HL-60 (cell line): ENCODE measurements around the gene HSBP1L1.

Experiments
- DNase-seq, 2 experiments: peaks; one replicate each; pipeline ENCODE4 v3.0.0-alpha.2; 2010 to 2020; ENCODE audit warnings: low read depth in 1 of 2, low spot score in 1 of 2
- H3K27ac ChIP-seq: fragments of 250-450 bp; sonication (Bioruptor Pico); replicated peaks from 2 replicates; pipeline ENCODE4 v1.5.1; 2020; ENCODE audit warnings: mild to moderate bottlenecking, moderate library complexity
- H3K27me3 ChIP-seq: fragments of 250-450 bp; sonication (Bioruptor Pico); 2 replicates; pipeline ENCODE4 v1.5.1; 2021; ENCODE audit warnings: mild to moderate bottlenecking, moderate library complexity; ENCODE audit not compliant: insufficient read depth, poor library complexity, severe bottlenecking
- H3K4me3 ChIP-seq: replicated peaks from 2 replicates; pipeline ENCODE4 v1.5.1; 2011; ENCODE audit warnings: mild to moderate bottlenecking, control low read depth, low read length; ENCODE audit not compliant: insufficient read depth
- GABPA ChIP-seq: IDR thresholded peaks from 2 replicates; pipeline ENCODE4 v1.6.1; 2012; ENCODE audit warnings: low read depth
- POLR2AphosphoS5 ChIP-seq: IDR thresholded peaks from 2 replicates; pipeline ENCODE4 v1.6.1; 2012; ENCODE audit warnings: low read depth
- SPI1 ChIP-seq: IDR thresholded peaks from 2 replicates; pipeline ENCODE4 v1.6.1; 2012; ENCODE audit warnings: low read depth, mild to moderate bottlenecking, borderline replicate concordance
- TF ChIP-seq, protein P1 (sequence below): IDR thresholded peaks from 2 replicates; pipeline ENCODE4 v1.6.1; 2012; ENCODE audit warnings: low read depth; ENCODE audit not compliant: insufficient replicate concordance
- TF ChIP-seq, protein P2 (sequence below): IDR thresholded peaks from one replicate; pipeline ENCODE4 v1.5.1; 2011; ENCODE audit warnings: low read length, control low read depth, inconsistent platforms; ENCODE audit not compliant: insufficient read depth

Gene HSBP1L1

GRCh38 chr18:79944746-79945117 is 19.7 kb upstream of the HSBP1L1 start:
- TF ChIP-seq, protein P1, sequence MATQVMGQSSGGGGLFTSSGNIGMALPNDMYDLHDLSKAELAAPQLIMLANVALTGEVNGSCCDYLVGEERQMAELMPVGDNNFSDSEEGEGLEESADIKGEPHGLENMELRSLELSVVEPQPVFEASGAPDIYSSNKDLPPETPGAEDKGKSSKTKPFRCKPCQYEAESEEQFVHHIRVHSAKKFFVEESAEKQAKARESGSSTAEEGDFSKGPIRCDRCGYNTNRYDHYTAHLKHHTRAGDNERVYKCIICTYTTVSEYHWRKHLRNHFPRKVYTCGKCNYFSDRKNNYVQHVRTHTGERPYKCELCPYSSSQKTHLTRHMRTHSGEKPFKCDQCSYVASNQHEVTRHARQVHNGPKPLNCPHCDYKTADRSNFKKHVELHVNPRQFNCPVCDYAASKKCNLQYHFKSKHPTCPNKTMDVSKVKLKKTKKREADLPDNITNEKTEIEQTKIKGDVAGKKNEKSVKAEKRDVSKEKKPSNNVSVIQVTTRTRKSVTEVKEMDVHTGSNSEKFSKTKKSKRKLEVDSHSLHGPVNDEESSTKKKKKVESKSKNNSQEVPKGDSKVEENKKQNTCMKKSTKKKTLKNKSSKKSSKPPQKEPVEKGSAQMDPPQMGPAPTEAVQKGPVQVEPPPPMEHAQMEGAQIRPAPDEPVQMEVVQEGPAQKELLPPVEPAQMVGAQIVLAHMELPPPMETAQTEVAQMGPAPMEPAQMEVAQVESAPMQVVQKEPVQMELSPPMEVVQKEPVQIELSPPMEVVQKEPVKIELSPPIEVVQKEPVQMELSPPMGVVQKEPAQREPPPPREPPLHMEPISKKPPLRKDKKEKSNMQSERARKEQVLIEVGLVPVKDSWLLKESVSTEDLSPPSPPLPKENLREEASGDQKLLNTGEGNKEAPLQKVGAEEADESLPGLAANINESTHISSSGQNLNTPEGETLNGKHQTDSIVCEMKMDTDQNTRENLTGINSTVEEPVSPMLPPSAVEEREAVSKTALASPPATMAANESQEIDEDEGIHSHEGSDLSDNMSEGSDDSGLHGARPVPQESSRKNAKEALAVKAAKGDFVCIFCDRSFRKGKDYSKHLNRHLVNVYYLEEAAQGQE = no peak
- Histone ChIP-seq H3K27me3 (no peaks in the 10 kb centered on the region), H3K4me3 (no peak overlapping the region), H3K27ac (peak overlapping the region; percentile 51)
- no peak for DNase-seq

DNA sequence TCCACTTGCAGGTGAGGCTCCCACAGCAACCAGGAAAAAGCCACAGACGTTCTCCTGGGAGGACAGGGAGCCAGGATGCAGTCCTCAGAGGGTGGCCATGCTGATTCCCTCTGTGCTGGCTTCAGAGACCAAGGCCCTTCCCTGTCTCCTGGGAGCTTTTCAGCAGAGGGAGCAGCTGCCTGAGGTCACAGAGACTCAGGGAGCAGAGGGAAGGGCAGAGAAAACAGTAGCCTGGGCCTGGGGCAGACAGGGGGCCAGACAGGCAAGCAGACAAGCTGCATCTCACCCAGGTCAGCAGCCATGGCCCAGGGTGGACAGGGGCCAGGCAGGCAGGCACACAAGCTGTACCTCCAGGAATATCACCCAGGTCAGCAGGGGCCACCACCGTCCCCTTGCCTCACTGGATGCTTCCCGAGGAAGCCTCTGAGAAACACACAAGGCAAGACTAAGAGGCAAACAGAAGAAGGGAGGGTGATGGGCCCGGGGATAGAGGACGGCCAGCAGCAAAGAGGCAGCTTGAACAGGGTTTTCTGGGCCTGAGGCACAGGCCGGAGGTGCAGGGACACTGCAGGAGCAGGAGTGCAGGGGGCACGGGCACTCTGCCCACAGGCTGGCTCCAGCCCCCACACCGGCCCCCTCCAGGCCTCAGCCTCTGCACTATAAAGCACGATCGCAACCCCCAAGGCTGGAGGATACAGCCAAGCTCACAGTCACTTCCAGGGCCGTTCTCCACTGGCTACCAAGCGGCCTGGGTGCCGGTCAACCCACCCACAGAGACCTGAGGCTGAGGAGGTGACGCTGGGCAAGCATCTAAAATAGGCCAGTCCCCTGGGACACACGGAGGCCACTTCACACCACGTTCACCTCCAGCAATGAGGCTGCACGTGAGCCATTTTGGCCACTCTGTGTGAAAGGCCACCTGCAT is 19.1 kb upstream of the HSBP1L1 start:
- no peak for DNase-seq
- no peak overlapping the region for H3K4me3 ChIP-seq
- H3K27ac ChIP-seq = peak overlapping the region; percentile 51
- H3K27me3 ChIP-seq = no peaks in the 10 kb centered on the region
- 0 out of 2 replicates have a peak, but pooled peaks have one; percentile 11 for TF ChIP-seq POLR2AphosphoS5
- TF ChIP-seq, protein P2, sequence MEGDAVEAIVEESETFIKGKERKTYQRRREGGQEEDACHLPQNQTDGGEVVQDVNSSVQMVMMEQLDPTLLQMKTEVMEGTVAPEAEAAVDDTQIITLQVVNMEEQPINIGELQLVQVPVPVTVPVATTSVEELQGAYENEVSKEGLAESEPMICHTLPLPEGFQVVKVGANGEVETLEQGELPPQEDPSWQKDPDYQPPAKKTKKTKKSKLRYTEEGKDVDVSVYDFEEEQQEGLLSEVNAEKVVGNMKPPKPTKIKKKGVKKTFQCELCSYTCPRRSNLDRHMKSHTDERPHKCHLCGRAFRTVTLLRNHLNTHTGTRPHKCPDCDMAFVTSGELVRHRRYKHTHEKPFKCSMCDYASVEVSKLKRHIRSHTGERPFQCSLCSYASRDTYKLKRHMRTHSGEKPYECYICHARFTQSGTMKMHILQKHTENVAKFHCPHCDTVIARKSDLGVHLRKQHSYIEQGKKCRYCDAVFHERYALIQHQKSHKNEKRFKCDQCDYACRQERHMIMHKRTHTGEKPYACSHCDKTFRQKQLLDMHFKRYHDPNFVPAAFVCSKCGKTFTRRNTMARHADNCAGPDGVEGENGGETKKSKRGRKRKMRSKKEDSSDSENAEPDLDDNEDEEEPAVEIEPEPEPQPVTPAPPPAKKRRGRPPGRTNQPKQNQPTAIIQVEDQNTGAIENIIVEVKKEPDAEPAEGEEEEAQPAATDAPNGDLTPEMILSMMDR = no peak

DNA sequence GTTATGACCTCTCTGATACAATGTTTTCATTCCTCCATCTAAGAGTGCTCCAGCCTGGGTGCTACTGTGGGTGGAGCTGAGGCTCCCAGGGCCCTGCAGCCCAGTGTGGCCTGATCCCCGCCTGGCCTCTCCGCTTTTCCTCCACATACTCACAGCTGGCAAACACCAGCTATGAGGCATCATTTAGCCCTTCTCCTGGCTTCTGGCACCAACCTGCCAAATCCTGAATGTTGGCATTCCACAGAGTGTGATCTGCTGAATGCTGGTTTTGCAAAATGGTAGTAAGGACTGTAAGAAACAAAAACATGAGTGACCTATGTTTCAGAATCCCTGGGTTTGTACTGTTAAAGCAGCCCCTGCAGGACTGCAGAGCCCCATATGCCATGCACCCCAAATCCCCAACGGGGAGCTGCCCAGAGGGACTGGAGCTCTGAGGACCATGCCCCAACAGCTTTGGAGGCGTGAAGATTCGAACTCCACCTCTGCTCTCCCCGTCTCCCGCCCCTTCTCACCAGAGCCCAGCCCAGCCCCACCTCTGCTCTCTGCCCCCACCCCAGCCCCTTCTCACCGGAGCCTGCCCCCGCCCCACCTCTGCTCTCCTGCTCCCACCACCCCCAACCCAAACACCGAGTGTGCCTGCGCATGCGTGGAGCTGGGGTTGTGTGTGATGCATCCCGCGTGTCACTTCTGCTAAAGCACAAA is 17.2 kb upstream of the HSBP1L1 start:
- H3K27me3 ChIP-seq = no peaks in the 10 kb centered on the region
- TF ChIP-seq, protein P1 = no peak
- no peak for TF ChIP-seq SPI1
- no peak for TF ChIP-seq POLR2AphosphoS5
- TF ChIP-seq, protein P2 = no peak
- no peak for TF ChIP-seq GABPA
- no peak overlapping the region for H3K27ac ChIP-seq
- no peak overlapping the region for H3K4me3 ChIP-seq
- no peak for DNase-seq

GRCh38 chr18:79947881-79948610 is 16.4 kb upstream of the HSBP1L1 start:
- H3K27ac ChIP-seq = peak overlapping the region; percentile 69; the same call in 1 of the 2 replicates
- DNase-seq = no peak
- TF ChIP-seq, protein P2 = no peak
- TF ChIP-seq POLR2AphosphoS5 (no peak), SPI1 (no peak), GABPA (no peak)

More at GRCh38 chr18:79947881-79948610, 16.4 kb upstream of the HSBP1L1 start:
- Histone ChIP-seq H3K4me3 (no peak overlapping the region), H3K27me3 (no peaks in the 10 kb centered on the region)
